Activated CD4-positive, alpha-beta T cell treated with anti-CD3 and anti-CD28 coated beads, Interleukin-2, Interleukin-4, amounts not matched to agents 100 ng/mL and 50 ng/mL, durations not matched to agents 16 hours and 8 hours (primary cell): Measurements from ENCODE around the gene PNKP.

Source experiments
- DNase-seq: peaks from one replicate; pipeline ENCODE4 v3.0.0-alpha.2; 2020; ENCODE audit warnings: low spot score

Gene PNKP

GRCh38 chr19:49859682-49860335 lies 7.6 kb downstream of the PNKP start:
- no peak for DNase-seq

DNA sequence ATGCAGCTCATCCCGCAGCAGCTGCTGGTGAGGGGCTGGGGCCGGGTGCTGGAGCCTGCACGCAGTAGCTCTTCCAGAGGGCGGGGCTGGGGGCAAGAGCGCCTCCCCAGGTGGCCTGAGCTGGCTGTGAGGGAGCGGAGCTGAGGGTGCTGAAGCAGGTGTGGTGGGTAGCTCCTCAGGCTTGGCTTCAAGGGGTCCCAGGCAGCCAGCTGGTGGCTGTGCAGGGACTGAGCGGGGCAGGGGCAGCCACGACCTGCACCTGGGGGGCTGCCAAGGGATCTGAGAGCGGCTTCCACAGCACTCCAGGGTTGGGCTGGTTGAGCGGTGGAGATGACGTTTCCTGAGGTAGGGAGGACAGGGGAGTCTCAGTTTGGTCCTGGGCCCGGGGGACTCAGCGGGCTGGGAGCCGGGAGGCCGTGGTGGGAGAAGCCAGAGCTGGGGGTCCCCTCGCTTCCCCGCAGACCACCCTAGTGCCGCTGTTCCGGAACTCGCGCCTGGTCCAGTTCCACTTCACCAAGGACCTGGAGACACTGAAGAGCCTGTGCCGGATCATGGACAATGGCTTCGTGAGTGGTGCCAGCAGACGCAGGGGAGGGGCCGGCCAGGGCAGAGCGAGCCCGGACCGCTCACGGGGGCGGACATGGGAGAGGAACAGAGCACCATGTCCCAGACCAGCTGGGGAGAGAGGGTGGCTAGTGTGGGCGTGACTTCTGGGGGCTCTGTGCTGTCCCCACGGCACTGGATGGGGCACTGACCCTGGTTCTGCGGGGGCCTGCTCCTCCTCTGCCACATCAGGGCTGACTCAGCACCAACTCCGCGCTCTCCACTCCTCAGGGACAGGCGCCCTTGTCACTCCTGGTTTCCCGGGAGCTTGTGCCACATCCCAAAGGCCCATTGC lies 9.0 kb downstream of the PNKP start:
- DNase-seq = no peak

DNA sequence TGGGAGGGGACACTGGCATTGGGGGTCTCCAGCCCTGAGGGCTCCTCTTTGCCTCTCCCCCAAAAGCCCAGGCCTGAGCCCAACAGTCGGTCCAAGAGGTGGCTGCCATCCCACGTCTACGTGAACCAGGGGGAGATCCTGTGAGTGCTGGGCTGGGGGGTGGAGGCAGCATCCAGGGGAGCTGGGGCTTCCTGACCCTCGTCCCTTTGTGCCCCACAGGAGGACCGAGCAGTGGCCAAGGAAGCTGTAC lies 9.6 kb downstream of the PNKP start:
- no peak for DNase-seq

GRCh38 chr19:49857061-49857837 lies 10.1 kb downstream of the PNKP start:
- DNase-seq = no peak

DNA sequence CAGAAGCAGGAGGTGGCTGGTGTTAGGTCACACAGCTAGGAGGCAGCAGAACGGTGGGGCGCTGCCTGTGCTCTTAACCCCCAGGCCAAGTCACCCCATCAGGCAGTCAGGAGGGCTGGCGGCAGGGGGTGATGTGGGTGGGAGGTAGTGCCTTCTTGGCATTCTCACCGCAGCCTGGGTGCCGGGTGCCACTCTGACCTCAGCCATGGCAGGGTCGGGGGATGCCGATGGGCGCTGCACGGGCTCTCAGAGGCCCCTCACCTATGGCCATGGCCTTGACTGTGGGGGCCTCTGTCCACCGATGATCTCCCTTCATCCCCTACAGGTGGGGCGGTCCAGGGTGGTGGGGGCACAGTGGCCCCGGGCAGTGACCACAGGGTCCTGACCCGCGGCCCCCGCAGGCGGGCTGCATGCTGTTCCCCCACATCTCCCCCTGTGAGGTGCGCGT lies 10.8 kb downstream of the PNKP start:
- no peak for DNase-seq

GRCh38 chr19:49855676-49856573 lies 11.5 kb downstream of the PNKP start:
- DNase-seq = no peak

DNA sequence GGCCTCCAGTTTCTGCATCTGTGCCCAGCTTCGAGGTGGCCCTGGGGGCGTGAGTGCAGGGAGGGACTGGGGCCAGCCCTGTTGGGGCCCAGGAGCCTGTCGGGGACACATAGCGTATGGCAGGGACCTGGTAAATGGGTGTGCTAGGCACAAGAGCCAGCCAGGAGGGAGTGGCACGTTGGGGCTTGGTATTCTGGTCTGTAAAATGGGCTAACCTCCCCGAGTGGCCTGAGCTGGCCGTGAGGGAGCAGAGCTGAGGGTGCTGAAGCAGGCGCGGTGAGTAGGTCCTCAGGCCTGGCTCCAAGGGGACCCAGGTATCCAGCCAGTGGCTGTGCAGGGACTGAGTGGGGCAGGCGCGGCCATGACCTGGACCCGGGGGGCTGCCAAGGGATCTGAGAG lies 12.1 kb downstream of the PNKP start:
- DNase-seq = no peak

DNA sequence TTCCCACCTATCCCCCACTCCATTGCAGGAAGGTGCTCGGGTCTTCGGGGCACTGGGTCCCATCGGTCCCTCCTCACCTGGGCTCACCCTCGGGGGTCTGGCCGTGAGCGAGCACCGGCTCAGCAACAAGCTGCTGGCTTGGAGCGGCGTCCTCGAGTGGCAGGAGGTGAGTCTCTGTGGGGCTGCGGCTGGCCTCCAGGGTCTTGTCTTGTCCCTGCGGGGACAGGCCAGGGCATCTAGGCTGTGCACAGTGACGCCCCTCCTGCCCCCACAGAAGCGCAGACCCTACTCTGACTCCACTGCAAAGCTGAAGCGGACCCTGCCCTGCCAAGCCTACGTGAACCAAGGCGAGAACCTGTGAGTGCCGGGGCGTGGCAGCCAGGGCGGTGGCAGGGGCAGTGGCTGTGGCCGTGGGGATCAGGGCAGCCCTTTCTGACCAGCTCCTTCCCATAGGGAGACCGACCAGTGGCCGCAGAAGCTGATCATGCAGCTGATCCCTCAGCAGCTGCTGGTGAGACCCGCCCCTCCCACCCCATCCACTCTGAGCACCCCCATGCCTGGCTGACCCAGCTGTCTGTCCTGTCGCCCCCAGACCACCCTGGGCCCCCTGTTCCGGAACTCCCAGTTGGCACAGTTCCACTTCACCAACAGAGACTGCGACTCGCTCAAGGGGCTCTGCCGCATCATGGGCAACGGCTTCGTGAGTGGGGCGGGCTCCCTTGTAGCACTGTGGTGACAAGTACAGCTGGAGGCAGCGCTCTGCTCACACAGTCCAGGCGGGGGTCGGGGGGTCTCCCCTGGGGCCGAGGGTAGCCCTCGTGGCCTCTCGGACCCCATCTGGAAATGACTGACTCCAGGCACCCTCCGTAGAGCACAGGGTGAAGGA lies 12.8 kb downstream of the PNKP start:
- DNase-seq = no peak

DNA sequence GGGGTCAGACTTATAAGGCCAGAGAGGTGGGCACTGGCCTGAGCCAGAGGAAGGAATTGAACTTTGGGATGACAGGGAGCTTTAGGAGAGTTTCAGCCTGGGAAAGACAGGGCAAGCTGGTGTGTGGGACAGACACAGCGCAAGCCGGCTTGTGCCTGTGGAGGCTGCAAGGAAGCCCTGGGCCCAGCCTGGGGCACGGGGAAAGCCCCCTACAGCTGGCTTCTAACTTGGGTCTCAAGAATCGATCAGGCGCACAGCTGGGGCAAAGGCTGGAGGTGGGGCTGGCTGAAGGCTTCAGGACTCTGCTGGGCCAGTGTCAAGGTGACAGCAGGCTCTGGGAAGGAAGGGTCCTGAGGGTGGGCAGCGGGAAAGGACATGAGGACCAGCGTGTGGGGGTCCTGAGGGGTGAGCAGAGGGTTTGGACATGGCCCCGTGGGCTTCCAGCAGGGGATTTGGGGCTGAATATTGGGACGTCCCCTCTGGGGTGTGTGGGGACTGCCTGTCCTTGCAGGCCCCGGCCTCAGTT lies 13.5 kb downstream of the PNKP start:
- no peak for DNase-seq

GRCh38 chr19:49852631-49853126 lies 14.7 kb downstream of the PNKP start:
- DNase-seq = no peak

GRCh38 chr19:49851456-49852259 lies 15.7 kb downstream of the PNKP start:
- no peak for DNase-seq

- DNase-seq = peak; percentile 88
These were observed 16.7 kb downstream of the PNKP start, which contains the start of gene PTOV1 for GRCh38 chr19:49850487-49851342. PTOV1 (plus strand) TSS chr19:49851159.

DNA sequence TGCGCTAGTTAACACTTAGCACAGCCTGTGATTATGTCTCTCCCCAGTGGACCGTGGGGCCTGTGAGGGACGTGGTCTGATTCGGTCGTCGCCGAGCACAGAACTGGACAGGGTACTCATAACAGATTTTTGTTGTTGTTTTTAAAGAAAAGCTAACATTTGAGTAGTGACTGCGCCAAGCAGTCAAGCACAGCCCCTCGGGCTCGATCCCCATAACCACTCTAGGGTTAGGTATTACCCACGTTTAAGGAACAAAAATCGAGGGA lies 17.2 kb downstream of the PNKP start:
- no peak for DNase-seq

GRCh38 chr19:49849433-49850220 lies 17.7 kb downstream of the PNKP start:
- no peak for DNase-seq

- peak; percentile 49 for DNase-seq
These were observed 18.4 kb downstream of the PNKP start for GRCh38 chr19:49848938-49849337.

DNA sequence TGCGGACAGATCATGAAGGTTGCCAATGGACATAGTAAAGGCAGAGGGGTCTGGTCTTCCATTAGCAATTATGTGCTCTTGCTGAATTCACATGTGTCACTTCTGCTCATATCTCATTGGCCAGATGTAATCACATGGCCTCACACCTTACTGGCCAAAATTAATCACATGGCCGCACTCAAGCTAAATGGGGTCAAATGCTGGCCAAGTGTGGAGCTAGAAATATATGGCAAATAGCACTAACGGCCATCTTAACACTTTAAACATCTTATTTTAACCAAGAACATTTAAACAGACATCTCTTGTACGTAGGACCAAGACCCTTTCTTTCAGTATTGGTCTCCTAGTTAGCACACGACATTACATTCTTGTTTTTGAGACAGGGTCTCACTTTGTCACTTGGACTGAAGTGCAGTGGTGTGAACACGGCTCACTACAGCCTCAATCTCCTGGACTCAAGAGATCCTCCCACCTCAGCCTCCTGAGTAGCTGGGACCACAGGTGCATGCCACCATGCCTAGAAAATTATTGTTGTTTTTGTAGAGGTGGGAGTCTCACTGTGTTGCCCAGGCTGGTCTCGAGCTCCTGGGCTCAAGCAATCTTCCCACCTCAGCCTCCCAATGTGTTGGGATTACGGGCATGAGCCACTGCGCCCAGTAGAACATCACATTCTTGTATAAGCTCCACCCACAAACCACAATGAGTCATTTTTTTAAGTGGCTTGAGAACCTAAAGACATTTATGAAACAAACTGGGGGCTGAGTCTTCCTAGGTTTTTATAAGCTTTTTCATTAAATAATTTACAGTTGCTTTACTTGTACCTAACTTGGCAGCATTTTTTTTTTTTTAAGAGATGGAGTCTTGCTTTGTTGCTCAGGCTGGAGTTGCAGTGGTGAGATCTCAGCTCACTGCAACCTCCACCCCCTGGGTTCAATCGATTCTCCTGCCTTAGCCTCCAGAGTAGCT lies 19.4 kb downstream of the PNKP start:
- DNase-seq = peak; percentile 56

- DNase-seq = no peak
These were observed 21.0 kb downstream of the PNKP start for GRCh38 chr19:49846408-49846807.
